Stimulated activated CD8-positive, alpha-beta memory T cell treated with anti-CD3 and anti-CD28 coated beads, Interleukin-4, amount 100 ng/mL, for 1 hour (primary cell): ENCODE data around the gene CCIN.
A peak's percentile ranks its signal among the peaks of the same experiment; 100 is the strongest.
"Not testable (repeated sequence)": the region's sequence is repeated elsewhere in the genome, so short reads cannot be mapped to it uniquely, and the experiment has no call there.

ENCODE experiments used
- DNase-seq, 2 donors: peaks; one replicate each; pipeline ENCODE4 v3.0.0-alpha.2; 2020; ENCODE audit warnings: low read depth in 2 of 2, low spot score in 1 of 2

The CCIN gene

GRCh38 chr9:36169166-36169565 is at the start of gene CCIN:
Gene CCIN (plus strand): TSS chr9:36169388. CDS start chr9:36169503, 115 bp downstream.
- no peak for DNase-seq

- no peak for DNase-seq
Observed at GRCh38 chr9:36119476-36119875, 49.7 kb upstream of the CCIN start.

GRCh38 chr9:36120705-36121104 is 48.5 kb upstream of the CCIN start:
- DNase-seq: no peak

GRCh38 chr9:36121971-36122370 is 47.2 kb upstream of the CCIN start:
- DNase-seq: no peak

GRCh38 chr9:36123515-36123914 is 45.7 kb upstream of the CCIN start:
- no peak for DNase-seq

GRCh38 chr9:36125062-36125855 is 43.9 kb upstream of the CCIN start:
- DNase-seq: no peak

- no peak for DNase-seq
Observed at GRCh38 chr9:36126016-36126730, 43.0 kb upstream of the CCIN start.

- no peak for DNase-seq
Observed at GRCh38 chr9:36127652-36128244, 41.4 kb upstream of the CCIN start.

- no peak for DNase-seq
Observed at GRCh38 chr9:36128349-36128748, 40.8 kb upstream of the CCIN start.

- DNase-seq: no peak
Observed at GRCh38 chr9:36129139-36129538, 40.0 kb upstream of the CCIN start.

GRCh38 chr9:36131666-36132065 is 37.5 kb upstream of the CCIN start:
- DNase-seq: not testable (repeated sequence)

GRCh38 chr9:36132086-36132485 is 37.1 kb upstream of the CCIN start:
- no peak for DNase-seq

GRCh38 chr9:36134761-36135505 is 34.3 kb upstream of the CCIN start:
- no peak for DNase-seq

- no peak for DNase-seq
Observed at GRCh38 chr9:36135741-36136271, 33.4 kb upstream of the CCIN start.

- DNase-seq: peak; percentile 55 to 56
Observed at GRCh38 chr9:36136272-36136893, 32.8 kb upstream of the CCIN start, which contains the start of gene GLIPR2. Gene GLIPR2 (plus strand): TSS chr9:36136733. CDS start chr9:36136779, 46 bp downstream.

GRCh38 chr9:36136894-36137391 is 32.2 kb upstream of the CCIN start:
- no peak for DNase-seq

- DNase-seq: no peak
Observed at GRCh38 chr9:36137392-36138004, 31.7 kb upstream of the CCIN start.

GRCh38 chr9:36138496-36138895 is 30.7 kb upstream of the CCIN start:
- no peak for DNase-seq

- no peak for DNase-seq
Observed at GRCh38 chr9:36138901-36139300, 30.3 kb upstream of the CCIN start.
